ENCODE measurements around the gene KIAA1671.

KIAA1671 gene

DNA sequence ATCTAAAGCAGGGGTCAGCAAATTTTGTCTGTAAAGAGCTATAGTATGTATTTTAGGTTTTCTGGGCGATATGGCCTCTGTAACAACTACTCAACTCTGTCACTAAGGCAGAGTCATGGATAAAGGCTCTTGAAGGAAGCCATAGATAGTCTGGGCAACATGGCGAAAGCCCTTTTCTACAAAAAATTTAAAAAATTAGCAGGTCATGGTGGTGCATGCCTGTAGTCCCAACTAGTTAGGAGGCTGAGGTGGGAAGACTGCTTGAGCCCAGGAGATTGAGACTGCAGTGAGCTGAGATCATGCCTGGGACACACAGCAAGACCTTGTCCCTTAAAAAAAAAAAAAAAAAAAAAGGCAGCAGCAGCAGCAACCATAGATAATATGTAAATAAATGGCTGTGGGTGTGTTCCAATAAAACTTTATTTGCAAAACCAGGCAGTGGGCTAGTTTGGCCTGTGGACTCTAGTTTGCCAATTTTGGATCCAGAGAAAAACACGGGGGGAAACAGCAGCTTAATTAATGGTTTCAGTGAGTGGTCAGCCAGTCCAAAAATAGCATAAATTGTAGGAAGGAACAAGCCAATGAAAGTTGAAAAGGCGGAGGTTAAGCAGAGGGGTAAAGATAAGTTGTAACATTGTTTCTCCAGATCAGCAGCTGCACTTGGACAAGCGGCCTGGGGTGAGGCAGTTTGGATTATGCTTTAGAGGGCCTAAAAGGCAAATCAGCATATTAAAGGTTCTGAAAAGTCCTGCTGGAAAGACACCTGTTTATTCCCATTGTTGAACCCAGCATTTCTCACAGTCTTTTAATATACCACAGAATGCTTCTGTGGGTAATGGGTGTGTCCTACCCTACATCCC, 62.6 kb downstream of the KIAA1671 start:
- TF ChIP-seq ZFX (IDR thresholded peaks at IDR 0.05): no peak
- TF ChIP-seq, protein P1, sequence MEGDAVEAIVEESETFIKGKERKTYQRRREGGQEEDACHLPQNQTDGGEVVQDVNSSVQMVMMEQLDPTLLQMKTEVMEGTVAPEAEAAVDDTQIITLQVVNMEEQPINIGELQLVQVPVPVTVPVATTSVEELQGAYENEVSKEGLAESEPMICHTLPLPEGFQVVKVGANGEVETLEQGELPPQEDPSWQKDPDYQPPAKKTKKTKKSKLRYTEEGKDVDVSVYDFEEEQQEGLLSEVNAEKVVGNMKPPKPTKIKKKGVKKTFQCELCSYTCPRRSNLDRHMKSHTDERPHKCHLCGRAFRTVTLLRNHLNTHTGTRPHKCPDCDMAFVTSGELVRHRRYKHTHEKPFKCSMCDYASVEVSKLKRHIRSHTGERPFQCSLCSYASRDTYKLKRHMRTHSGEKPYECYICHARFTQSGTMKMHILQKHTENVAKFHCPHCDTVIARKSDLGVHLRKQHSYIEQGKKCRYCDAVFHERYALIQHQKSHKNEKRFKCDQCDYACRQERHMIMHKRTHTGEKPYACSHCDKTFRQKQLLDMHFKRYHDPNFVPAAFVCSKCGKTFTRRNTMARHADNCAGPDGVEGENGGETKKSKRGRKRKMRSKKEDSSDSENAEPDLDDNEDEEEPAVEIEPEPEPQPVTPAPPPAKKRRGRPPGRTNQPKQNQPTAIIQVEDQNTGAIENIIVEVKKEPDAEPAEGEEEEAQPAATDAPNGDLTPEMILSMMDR (conservative IDR thresholded peaks at IDR 0.05): no peak
- H3K27ac ChIP-seq: no peak overlapping the region

DNA sequence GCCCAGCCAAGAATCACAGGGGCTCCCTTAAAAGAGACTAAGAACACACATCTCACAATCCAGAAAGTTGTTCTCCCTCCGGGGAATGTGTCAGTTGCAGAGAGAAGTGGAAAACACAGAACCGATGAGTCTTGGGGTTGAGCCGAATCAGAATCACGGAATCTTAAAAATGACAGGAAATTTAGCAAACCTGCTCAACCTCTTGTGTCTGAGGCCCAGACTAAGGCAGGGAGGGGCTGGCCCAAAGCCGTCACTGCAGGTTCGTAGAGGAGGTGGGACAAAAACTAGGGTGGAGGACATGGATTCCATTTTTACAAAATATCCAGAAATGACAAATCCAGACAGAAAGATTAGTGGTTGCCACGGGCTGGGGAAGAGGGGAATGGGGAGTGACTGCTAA, 63.8 kb downstream of the KIAA1671 start:
- H3K27ac ChIP-seq: no peak overlapping the region
- TF ChIP-seq ZFX (IDR thresholded peaks at IDR 0.05): no peak
- TF ChIP-seq, protein P1 (conservative IDR thresholded peaks at IDR 0.05): no peak

DNA sequence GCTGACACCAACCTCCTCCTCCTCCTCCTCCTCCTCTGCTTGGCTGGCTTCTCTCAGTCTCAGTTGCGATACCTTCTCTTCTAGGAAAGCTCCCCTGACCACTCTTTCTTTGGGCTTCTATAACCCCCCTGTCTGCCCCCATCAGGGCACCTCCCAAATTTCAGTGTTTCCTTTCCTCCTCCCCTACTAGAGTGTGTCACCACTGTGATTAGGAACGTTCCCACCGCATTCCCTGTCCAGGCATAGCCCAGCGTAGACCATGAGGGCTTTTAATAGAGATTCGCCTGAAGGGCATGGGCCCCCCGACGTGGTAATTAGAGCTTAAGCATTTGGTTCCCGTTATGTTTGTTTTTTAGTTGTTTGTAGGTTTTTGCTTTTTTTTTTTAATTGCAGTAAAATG, 65.5 kb downstream of the KIAA1671 start:
- H3K27ac ChIP-seq: no peak overlapping the region
- TF ChIP-seq, protein P1 (conservative IDR thresholded peaks at IDR 0.05): no peak
- no peak for TF ChIP-seq ZFX (IDR thresholded peaks at IDR 0.05)

DNA sequence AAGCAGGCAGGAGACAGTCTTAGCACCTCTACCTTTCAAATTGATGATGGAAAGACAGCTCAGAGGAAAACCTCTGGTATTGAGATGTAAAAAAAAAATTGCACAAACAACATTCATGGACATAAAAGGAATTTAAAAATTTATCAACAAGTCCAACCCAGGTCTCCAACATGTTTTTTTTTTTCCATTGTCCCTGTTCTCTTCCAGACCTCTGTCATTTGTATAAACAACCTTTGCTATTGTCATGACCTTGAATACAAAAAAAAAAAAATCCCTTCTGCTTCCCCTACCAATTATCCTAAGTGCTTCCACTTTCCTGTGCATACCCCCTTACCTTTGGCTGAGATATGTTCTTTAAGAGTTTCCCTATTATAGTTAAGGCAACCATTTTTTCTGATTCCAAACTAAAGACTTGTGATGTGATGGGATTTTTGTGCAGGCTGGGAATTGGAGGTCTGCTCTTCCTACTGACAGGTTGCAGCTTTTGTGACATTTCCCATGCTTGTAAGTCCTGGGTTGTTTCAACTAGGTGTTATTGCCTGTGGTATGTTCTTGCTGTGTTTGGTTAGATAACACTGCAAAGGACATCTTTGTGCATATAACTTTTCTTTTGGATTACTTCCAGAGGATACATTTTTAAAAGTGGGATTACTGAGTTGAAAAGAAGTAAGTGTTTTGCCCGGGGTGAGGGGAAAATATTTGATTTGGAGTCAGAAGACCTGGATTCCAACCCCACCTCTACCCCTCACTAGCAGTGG, 67.1 kb downstream of the KIAA1671 start:
- TF ChIP-seq, protein P1 (conservative IDR thresholded peaks at IDR 0.05): no peak
- TF ChIP-seq ZFX (IDR thresholded peaks at IDR 0.05): no peak
- no peak overlapping the region for H3K27ac ChIP-seq

DNA sequence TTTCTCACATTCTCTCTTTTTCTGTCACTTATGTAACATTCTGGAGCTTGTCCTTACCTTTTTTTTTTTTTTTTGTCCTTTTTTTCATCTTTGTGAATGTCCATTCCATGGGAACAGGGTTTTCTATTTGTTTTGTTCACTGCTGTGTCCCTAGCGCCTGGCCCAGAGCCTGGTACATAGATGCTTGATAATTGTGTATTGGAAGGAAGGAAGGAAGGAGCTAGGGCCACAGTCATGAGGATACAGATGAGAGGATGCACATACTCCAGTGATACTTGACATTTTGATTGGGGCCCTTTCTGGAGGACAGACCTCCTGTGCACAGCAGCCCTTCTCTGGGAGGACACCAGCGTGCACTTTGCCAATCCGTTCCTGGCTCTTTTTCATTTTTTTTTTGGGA, 68.9 kb downstream of the KIAA1671 start:
- no peak overlapping the region for H3K27ac ChIP-seq
- TF ChIP-seq, protein P1 (conservative IDR thresholded peaks at IDR 0.05): no peak
- no peak for TF ChIP-seq ZFX (IDR thresholded peaks at IDR 0.05)

DNA sequence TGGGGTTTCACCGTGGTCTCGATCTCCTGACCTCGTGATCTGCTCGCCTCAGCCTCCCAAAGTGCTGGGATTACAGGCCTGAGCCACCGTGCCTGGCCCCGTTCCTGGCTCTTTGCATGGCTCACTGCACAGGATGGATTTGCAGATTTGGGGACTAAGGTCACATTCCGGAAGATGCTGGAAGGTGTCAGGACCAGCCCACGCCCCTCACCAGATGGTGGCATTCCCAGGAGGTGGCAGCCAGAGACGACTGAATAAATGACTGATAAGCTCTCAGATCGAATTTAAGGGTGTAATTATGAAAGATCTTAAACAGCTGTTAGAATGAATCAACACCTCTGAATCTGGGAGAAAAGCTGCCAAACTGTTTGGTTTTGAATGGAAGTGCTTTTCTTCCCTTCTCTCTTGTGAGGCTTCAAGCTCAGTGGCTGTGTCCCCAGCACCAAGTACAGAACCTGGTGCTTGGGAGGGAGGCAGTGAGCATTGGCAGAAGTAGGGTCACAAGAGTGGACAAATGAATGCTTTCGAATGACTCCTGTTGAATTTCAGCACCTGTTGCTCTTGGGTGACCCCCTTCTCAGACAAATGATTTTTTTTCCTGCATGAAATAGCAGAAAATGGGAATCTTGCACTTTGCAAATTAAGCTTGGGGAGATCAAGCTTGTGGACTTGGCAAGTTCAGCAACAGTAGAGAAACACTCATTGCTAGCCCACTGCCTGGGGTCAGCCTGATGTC, 69.6 kb downstream of the KIAA1671 start:
- H3K27ac ChIP-seq: no peak overlapping the region
- TF ChIP-seq ZFX (IDR thresholded peaks at IDR 0.05): no peak
- TF ChIP-seq, protein P1 (conservative IDR thresholded peaks at IDR 0.05): no peak
